ENCODE results near the gene PAH. TPM values are rescaled to one million over a fixed set of nuclear protein-coding genes. Genes with fewer than 3 reads are reported as not detected.

The PAH gene
- total and polyA plus RNA-seq, 2 of the 13 experiments (the other 11 are each of a cell fraction or from before 2014, with no cell fraction given) = 192 to 451 TPM

GRCh38 chr12:102885043-102885932, 31.8 kb downstream of the PAH start (continued):
- TF ChIP-seq SALL2 (CRISPR knock-in tag; IDR thresholded peaks at IDR 0.05) = no peak; the same call in 1 of the 2 replicates
- no peak for TF ChIP-seq GPBP1L1 (CRISPR knock-in tag; IDR thresholded peaks at IDR 0.05)
- peak; percentile 63 for TF ChIP-seq RCOR2 (CRISPR knock-in tag; IDR thresholded peaks at IDR 0.05)
- TF ChIP-seq ARHGAP35 (CRISPR knock-in tag; IDR thresholded peaks at IDR 0.05; ENCODE audit: borderline replicate concordance) = 0 out of 2 replicates have a peak, but pooled peaks have one; percentile 59
- TF ChIP-seq SPEN (CRISPR knock-in tag; IDR thresholded peaks at IDR 0.05; ENCODE audit: low read depth) = peak; percentile 24; the same call in 1 of the 2 replicates
- TF ChIP-seq ZBTB44 (CRISPR knock-in tag; IDR thresholded peaks at IDR 0.05) = no peak
- 0 out of 2 replicates have a peak, but pooled peaks have one; percentile 77 for TF ChIP-seq ZNF766 (CRISPR knock-in tag; IDR thresholded peaks at IDR 0.05; ENCODE audit: borderline replicate concordance)
- TF ChIP-seq, protein P1, sequence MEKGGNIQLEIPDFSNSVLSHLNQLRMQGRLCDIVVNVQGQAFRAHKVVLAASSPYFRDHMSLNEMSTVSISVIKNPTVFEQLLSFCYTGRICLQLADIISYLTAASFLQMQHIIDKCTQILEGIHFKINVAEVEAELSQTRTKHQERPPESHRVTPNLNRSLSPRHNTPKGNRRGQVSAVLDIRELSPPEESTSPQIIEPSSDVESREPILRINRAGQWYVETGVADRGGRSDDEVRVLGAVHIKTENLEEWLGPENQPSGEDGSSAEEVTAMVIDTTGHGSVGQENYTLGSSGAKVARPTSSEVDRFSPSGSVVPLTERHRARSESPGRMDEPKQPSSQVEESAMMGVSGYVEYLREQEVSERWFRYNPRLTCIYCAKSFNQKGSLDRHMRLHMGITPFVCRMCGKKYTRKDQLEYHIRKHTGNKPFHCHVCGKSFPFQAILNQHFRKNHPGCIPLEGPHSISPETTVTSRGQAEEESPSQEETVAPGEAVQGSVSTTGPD (CRISPR knock-in tag; IDR thresholded peaks at IDR 0.05) = peak; percentile 84
- TF ChIP-seq ZMYM3 (CRISPR knock-in tag; IDR thresholded peaks at IDR 0.05) = peak; percentile 53; the same call in 1 of the 2 replicates
- peak; percentile 98 for TF ChIP-seq ASH2L (IDR thresholded peaks at IDR 0.05; ENCODE audit: insufficient read length, low read depth, low read length)
- no peak for TF ChIP-seq MYNN (CRISPR knock-in tag; IDR thresholded peaks at IDR 0.05; ENCODE audit: low read depth)
- peak; percentile 86; the same call in 1 of the 2 replicates for TF ChIP-seq ZNF292 (CRISPR knock-in tag; IDR thresholded peaks at IDR 0.05; ENCODE audit: borderline replicate concordance, low read depth)
- peak; percentile 68 for TF ChIP-seq HMG20A (CRISPR knock-in tag; IDR thresholded peaks at IDR 0.05; ENCODE audit: borderline replicate concordance)
- no peak for TF ChIP-seq TEAD3 (CRISPR knock-in tag; optimal IDR thresholded peaks at IDR 0.05; ENCODE audit: borderline replicate concordance)
- TF ChIP-seq KLF6 (CRISPR knock-in tag; IDR thresholded peaks at IDR 0.05) = 0 out of 2 replicates have a peak, but pooled peaks have one; percentile 11
- no peak for TF ChIP-seq ZNF761 (CRISPR knock-in tag; conservative IDR thresholded peaks at IDR 0.05)
- no peak for TF ChIP-seq CREBL2 (CRISPR knock-in tag; IDR thresholded peaks at IDR 0.05; ENCODE audit: borderline replicate concordance)
- TF ChIP-seq, protein P2, sequence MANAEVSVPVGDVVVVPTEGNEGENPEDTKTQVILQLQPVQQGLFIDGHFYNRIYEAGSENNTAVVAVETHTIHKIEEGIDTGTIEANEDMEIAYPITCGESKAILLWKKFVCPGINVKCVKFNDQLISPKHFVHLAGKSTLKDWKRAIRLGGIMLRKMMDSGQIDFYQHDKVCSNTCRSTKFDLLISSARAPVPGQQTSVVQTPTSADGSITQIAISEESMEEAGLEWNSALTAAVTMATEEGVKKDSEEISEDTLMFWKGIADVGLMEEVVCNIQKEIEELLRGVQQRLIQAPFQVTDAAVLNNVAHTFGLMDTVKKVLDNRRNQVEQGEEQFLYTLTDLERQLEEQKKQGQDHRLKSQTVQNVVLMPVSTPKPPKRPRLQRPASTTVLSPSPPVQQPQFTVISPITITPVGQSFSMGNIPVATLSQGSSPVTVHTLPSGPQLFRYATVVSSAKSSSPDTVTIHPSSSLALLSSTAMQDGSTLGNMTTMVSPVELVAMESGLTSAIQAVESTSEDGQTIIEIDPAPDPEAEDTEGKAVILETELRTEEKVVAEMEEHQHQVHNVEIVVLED (CRISPR knock-in tag; IDR thresholded peaks at IDR 0.05; ENCODE audit: borderline replicate concordance) = no peak; the same call in 1 of the 2 replicates
- TF ChIP-seq ZNF333 (CRISPR knock-in tag; IDR thresholded peaks at IDR 0.05; ENCODE audit: borderline replicate concordance) = no peak
- TF ChIP-seq ZNF253 (CRISPR knock-in tag; IDR thresholded peaks at IDR 0.05; ENCODE audit: borderline replicate concordance) = no peak

Measured in HepG2 (cell line).